Esophagus muscularis mucosa (tissue), 4 donors: ENCODE results near the gene CLASRP.

Experiments
- CTCF ChIP-seq, 3 experiments: fragments of 200-600 bp in 2 of 3; fragments of 450-650 bp in 1 of 3; sonication (generic) in 2 of 3; IDR thresholded peaks; one replicate each; pipeline ENCODE4 v1.5.1; 2017 to 2019; ENCODE audit warnings: antibody characterized with exemption in 3 of 3, mild to moderate bottlenecking in 2 of 3, moderate library complexity in 1 of 3
- EP300 ChIP-seq: sonication (generic); formaldehyde crosslinking; IDR thresholded peaks from one replicate; pipeline ENCODE4 v1.6.1; 2017; ENCODE audit warnings: antibody characterized with exemption
- POLR2A ChIP-seq: fragments of 450-650 bp; IDR thresholded peaks from one replicate; pipeline ENCODE4 v1.6.1; 2017; ENCODE audit warnings: antibody characterized with exemption, moderate library complexity, mild to moderate bottlenecking, low read depth
- POLR2AphosphoS5 ChIP-seq, 2 donors: sonication (generic); formaldehyde crosslinking; IDR thresholded peaks; one replicate each; pipeline ENCODE4 v1.6.1; 2017; ENCODE audit warnings: antibody characterized with exemption in 2 of 2

GRCh38 chr19:45057444-45057843 lies 18.6 kb downstream of the CLASRP start:
- TF ChIP-seq CTCF (IDR thresholded peaks at IDR 0.05), result no peak
- TF ChIP-seq POLR2A, result no peak
- no peak for TF ChIP-seq POLR2AphosphoS5 (IDR thresholded peaks at IDR 0.05)
- TF ChIP-seq EP300, result no peak
